ENCODE results near the gene HELZ2. TPM values are rescaled to one million over a fixed set of nuclear protein-coding genes. Genes with fewer than 3 reads are reported as not detected.

Gene HELZ2
- total and polyA plus RNA-seq, 3 donors from 2014 or later = 7.1 to 22.9 (median 13.5) TPM

DNA sequence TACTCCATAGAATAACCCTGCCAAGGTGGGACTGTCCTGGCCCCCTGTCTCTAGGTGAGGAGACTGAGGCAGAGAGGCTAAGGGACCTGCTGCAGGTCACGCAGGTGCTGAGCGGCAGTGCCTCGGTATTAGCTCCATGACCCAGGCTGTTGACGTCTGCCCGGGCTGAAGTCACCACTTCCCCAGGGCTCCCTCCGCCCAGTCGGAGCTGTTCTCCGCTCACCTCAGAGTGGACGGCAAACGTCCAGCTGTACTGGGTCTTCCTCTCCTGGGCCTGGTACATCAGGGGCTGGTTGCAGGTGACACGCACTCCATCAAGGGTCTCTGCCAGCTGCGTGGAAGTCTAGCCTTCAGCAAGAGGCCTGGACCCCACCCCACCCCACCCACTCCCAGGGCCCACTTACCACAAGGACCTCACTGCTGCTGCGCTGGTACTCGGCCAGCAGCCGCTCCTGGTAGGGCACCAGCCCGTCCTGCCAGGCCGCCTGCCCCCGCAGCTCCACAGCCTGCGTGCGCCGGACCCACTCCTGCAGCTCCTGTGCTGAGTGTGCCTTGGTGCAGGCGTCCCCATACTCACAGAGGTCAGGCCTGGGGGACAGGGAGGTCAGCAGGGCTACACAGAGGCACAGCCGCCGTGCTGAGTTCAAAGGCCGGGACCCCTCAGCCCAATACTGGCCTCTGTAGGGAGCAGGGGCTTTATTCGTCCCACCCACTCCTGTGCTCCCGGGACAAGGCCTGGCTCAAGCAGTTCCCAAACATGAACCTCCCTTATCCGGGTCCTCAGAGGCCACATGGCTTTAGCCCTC is 3.6 kb downstream of the HELZ2 start:
- Histone ChIP-seq H3K9me3 (no peaks in the 10 kb centered on the region), H3K4me3 (no peak overlapping the region), H3K27ac (no peak overlapping the region), H3K36me3 (ENCODE audit: low read depth, missing control alignments) (no peaks in the 10 kb centered on the region), H3K27me3 (no peaks in the 10 kb centered on the region), H3K4me1 (peaks cover 6% of the 10 kb centered on the region)
- TF ChIP-seq, protein P1, sequence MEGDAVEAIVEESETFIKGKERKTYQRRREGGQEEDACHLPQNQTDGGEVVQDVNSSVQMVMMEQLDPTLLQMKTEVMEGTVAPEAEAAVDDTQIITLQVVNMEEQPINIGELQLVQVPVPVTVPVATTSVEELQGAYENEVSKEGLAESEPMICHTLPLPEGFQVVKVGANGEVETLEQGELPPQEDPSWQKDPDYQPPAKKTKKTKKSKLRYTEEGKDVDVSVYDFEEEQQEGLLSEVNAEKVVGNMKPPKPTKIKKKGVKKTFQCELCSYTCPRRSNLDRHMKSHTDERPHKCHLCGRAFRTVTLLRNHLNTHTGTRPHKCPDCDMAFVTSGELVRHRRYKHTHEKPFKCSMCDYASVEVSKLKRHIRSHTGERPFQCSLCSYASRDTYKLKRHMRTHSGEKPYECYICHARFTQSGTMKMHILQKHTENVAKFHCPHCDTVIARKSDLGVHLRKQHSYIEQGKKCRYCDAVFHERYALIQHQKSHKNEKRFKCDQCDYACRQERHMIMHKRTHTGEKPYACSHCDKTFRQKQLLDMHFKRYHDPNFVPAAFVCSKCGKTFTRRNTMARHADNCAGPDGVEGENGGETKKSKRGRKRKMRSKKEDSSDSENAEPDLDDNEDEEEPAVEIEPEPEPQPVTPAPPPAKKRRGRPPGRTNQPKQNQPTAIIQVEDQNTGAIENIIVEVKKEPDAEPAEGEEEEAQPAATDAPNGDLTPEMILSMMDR (IDR thresholded peaks at IDR 0.05) = no peak
- TF ChIP-seq POLR2A (IDR thresholded peaks at IDR 0.05) = no peak
- no peak for DNase-seq
- intact Hi-C loops (cut with DNase I; ENCODE audit: low total_unique reads) = no loop called here
- WGBS, 2 donors = 87 to 90% methylated on average over 3 to 28 of the region's 28 CpGs

DNA sequence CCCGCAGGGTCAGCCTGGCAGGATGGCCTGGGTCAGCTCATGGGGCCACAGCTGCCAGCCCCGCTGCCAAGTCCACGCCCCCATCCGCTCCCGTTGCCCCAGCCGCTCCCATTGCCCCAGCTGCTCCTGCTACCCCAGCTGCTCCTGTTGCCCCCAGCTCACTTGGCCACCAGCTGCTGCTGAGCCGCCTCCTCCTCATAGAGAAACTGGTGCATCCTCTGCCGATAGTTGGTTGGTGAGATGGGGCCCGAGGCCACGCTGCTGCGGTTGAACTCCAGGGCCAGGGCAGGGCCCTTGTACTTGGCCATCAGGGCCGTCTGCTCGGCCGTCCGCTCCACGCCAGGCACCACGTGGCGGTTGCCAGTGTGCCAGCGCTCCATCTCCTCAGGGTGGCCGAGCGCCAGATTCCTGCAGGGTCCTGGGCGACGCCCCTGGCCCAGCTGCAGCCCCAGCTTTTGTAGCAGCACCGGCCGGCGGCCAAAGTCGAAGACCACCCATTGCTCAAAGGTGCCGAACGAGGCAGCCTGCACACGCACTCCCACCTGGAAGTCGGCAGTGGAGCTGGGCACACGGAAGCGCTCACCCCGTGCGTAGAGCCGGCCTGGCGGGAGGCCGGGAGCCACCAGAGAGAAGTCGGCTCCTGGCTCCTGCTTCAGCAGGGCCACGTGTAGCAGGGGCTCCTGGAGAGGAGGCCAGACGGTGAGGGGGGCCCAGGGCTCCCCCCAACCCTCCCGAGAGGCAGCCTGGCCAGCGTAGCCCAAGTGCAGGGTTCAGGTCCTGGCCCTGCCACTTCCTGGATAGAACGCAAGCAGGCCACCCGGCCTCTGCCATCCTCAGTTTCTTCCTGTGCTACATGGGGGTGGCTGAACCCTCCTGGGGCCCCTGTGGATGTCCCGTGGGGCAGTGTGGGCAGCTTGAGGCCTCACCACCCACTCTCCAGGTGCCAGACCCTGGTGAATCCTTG is 4.8 kb downstream of the HELZ2 start:
- intact Hi-C loops (cut with DNase I; ENCODE audit: low total_unique reads) = no loop called here
- H3K9me3 ChIP-seq = no peaks in the 10 kb centered on the region
- H3K36me3 ChIP-seq (ENCODE audit: low read depth, missing control alignments) = no peaks in the 10 kb centered on the region
- TF ChIP-seq, protein P1 (IDR thresholded peaks at IDR 0.05) = no peak
- no peak for TF ChIP-seq POLR2A (IDR thresholded peaks at IDR 0.05)
- no peak overlapping the region for H3K4me3 ChIP-seq
- H3K27me3 ChIP-seq = no peaks in the 10 kb centered on the region
- 90 to 91% methylated on average over 33 to 46 of the region's 46 CpGs for WGBS, 2 donors
- no peak overlapping the region for H3K27ac ChIP-seq
- DNase-seq = no peak
- H3K4me1 ChIP-seq = peaks cover 6% of the 10 kb centered on the region

DNA sequence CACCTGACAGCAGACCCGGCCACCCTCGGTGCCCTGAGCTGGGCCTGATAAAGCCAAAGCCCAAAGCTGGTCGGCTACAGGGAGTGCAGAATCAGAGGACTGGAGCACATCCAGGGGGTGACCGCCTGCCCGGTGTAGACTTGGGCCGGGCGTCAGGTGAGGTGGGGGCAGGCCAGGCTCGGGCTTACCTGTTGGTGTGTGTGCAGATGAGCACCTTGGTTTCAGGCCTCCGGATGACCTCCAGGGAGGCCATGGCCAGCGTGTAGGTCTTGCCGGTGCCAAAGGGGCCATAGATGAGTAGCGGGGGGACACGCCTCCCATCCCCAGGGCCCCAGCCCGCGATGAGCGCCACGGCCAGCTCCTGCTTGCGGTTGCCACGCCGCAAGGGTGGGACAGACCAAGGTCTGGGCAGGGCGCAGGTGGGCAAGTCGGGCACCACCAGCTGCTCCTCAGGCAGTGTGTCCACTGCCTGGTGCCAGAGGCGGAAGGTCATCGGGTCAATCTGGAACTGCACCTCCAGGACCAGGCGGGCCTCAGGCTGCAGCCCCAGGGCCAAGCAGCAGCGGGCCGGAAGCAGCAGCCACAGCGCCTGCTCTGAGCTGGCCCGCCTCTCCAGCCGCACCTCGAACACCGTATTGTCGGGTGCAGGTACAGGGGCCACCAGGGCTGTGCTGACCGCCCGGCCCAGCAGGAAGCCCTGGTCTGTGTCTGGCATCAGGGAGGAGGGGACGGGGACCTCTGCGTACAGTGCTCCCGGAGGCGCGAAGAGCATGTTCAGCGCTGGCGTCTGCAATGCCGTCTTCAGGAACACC is 5.7 kb downstream of the HELZ2 start:
- H3K36me3 ChIP-seq (ENCODE audit: low read depth, missing control alignments) = no peaks in the 10 kb centered on the region
- 93 to 100% methylated on average over 2 to 42 of the region's 43 CpGs for WGBS, 2 donors
- no peaks in the 10 kb centered on the region for H3K9me3 ChIP-seq
- intact Hi-C loops (cut with DNase I; ENCODE audit: low total_unique reads) = no loop called here
- peaks cover 3% of the 10 kb centered on the region for H3K4me1 ChIP-seq
- no peak for TF ChIP-seq POLR2A (IDR thresholded peaks at IDR 0.05)
- TF ChIP-seq, protein P1 (IDR thresholded peaks at IDR 0.05) = no peak
- H3K4me3 ChIP-seq = no peak overlapping the region
- no peaks in the 10 kb centered on the region for H3K27me3 ChIP-seq
- DNase-seq = no peak
- no peak overlapping the region for H3K27ac ChIP-seq

DNA sequence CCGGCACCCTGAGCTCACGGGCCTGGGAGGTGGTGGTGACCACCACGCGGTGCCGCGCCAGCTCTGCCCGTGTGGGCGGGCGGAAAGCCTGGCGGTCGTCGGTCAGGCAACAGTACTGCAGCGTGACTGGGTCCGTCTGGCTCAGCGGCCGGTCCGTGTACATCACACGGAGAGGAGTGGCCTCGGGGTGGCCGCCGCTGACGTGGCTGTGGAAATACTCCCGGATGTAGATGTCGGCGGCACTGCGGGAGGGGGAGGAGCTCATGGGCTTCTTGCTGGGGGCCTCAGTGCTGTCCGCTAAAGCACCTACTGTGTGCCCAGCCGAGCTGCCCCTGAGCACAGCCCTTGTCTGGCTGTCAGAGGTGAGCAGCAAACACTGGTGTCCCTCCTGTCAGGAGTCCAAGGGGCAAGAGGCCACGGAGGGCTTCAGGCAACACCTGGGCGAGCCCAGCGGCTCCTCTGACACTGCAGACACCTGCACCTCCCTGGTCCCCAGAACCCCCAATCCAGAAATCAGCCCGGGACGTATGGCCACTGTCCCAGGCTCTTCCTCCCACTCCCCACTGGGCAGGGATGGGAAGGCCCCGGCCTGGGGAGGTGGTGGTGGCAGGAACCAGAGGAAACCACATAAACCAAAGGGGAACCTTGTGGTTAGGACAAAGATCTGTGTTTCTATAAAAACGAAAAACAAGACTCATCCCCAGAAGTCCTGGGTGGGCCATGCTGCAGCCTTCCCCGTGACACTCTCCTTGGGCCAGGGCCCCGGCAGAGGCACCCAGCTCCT is 6.5 kb downstream of the HELZ2 start:
- Histone ChIP-seq H3K36me3 (ENCODE audit: low read depth, missing control alignments) (no peaks in the 10 kb centered on the region), H3K9me3 (no peaks in the 10 kb centered on the region), H3K4me1 (no peaks in the 10 kb centered on the region), H3K4me3 (no peak overlapping the region), H3K27ac (no peak overlapping the region), H3K27me3 (no peaks in the 10 kb centered on the region)
- no peak for TF ChIP-seq POLR2A (IDR thresholded peaks at IDR 0.05)
- TF ChIP-seq, protein P1 (IDR thresholded peaks at IDR 0.05) = no peak
- 87 to 91% methylated on average over 14 to 37 of the region's 37 CpGs for WGBS, 2 donors
- DNase-seq = no peak
- intact Hi-C loops (cut with DNase I; ENCODE audit: low total_unique reads) = no loop called here
